GM12873 (cell line): ENCODE results near the gene GGN.

Experiments used
- TF ChIP-seq, protein P1 (sequence below): IDR thresholded peaks from 2 replicates; pipeline ENCODE4 v1.5.1; 2012; ENCODE audit warnings: low read depth, mild to moderate bottlenecking, moderate library complexity, low read length, control low read depth; ENCODE audit not compliant: insufficient read depth; ENCODE audit errors: missing control alignments

The GGN gene

DNA sequence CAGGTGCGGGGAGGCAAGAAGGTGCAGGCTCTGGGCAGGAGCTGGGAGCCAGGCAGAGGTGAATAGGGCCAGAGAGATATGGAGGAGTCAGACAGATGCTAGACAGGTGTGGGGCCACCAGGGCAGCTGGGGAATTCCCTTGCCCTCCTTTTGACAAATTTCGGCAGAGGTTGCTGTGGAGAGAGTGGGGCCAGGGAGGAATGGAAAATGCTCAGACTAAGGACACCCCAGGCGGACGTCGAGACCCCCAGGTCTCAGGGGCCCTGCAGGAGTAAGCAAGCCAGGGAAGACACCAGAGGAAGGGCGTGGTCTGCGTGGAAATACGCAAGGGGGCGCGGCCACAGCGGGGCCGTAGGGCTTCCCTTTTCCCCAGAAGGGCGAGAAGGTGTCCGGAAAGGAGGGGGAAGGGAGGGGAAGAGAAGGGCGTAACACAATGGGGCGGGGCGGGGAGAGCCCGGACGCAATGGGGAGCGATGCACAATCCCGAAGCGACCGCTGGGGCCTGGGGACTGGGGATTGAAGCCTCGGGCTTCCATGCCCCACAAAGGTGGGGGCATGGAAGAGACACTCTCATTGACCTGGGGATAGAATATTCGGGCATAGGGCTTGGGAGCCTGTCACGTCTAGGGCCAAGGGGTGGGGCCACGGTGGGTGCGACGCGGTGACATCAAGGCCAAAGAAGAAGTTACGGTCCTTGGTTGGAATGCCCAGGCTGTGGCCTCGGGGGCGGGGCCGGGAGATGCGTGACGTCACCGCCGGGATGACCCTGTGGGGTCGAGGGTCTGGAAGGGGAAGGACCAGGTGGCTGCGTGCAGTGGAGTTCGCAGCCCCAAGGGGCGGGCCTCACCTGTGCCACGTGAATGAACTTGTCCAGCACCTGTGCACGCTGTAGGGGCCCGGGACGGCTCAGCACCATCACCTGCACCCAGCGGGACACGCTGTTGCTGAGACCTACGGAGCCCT, 30.0 kb upstream of the GGN start:
- TF ChIP-seq, protein P1, sequence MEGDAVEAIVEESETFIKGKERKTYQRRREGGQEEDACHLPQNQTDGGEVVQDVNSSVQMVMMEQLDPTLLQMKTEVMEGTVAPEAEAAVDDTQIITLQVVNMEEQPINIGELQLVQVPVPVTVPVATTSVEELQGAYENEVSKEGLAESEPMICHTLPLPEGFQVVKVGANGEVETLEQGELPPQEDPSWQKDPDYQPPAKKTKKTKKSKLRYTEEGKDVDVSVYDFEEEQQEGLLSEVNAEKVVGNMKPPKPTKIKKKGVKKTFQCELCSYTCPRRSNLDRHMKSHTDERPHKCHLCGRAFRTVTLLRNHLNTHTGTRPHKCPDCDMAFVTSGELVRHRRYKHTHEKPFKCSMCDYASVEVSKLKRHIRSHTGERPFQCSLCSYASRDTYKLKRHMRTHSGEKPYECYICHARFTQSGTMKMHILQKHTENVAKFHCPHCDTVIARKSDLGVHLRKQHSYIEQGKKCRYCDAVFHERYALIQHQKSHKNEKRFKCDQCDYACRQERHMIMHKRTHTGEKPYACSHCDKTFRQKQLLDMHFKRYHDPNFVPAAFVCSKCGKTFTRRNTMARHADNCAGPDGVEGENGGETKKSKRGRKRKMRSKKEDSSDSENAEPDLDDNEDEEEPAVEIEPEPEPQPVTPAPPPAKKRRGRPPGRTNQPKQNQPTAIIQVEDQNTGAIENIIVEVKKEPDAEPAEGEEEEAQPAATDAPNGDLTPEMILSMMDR = no peak

DNA sequence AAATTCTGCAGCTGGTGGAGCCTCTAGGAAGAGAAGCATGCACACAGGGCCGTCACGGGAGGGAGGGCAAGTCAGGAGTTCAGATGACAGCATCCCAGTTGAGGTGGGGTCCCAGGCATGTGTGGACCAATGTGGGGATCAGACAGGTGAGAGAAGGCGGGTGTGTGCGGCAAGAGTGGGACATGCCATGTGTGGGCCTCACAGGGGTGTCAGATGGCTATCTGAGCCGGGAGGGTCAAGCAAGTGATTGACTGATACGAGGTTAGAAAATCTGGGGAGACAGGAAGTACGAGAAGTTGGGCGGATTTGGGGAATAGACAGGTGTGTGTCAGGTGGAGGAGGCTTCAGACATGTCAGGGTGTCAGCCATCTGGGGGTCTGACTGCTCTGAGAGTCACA, 29.3 kb upstream of the GGN start:
- TF ChIP-seq, protein P1 = no peak

DNA sequence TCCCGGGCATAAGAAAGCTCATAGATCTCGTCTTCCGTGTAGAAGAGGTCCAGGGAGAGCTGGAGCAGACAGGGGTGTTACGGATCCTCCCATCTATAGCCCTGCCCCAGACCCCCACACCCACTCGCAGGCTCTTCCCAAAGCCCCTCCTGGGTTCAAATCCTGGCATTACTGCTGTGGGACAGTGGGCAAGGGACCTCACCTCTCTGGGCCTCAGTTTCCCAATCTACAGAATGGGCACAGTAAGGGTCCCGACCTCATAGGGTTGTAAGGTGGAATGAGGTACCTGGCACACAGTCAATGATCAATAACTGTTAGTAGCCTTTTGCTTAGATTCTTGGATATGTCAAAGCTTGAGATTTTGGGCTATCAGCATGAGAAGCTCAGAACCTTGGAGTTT, 25.6 kb upstream of the GGN start:
- TF ChIP-seq, protein P1 = no peak

DNA sequence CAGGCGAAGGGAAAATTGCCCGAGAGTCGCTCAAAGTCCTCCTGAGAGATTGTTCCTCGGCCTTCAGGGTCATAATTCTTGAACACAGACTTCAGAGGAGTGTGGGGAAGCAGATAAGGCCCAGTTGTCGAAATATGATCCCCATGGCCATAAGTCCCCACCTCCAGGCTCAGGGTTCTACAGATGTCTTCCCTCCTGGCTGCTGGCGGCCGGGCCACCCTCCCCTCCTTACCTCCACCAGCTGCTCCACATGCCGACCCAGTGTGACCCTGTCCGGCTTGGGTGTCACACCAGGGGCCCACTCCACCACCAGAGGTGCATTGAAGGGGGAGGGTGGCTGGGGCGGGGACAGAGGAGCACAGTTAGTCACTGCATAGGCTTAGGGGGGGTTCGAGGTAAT, 25.1 kb upstream of the GGN start:
- TF ChIP-seq, protein P1 = no peak

DNA sequence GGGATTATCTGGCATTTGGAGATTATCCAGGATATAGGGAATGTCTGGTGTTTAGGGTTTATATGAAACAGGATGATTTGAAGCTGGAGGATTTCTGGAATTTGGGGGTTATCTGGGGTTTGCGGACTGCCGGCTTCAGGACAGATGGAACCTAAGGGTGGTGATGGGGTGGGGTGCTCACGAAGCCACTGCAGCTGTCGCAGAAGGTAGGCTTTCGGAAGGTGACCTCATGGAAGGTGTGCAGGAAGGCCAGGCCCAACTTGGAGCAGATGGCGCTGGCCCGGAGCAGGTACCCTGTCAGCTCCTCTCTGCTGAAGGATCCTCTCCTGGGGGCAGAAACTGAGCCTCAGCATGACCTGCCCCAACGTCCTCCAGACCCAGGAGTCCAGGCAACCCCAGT, 24.7 kb upstream of the GGN start:
- TF ChIP-seq, protein P1 = no peak

DNA sequence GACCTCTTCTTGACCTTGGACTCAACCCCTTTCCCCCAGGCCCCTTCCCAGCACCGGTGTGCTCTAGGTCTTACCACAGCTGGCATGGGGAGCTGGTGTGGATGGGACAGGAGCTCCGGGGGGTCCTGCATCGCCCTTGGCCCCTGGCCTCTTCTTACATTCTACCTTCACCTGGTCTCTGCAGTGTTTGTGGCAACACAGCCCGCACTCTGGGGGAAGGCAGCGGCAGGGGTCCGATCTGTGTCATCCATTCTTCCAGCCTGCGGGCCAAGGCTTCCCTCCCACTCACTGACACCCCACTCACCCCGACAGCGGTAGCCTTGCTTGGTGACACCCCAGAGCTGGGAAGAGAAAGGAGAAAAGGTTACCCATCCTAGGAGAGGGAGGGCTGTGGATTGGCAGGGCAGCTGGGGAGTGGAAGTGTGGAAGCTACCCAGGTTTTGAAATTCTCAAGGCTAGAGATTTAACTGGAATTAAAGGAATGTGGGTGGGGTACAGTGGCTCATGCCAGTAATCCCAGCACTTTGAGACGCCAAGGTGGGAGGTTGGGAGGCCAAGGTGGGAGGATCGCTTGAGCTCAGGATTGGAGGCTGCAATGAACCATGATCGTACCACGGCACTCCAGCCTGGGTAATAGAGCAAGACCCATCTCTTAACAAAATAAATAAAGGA, 23.3 kb upstream of the GGN start:
- TF ChIP-seq, protein P1 = no peak

DNA sequence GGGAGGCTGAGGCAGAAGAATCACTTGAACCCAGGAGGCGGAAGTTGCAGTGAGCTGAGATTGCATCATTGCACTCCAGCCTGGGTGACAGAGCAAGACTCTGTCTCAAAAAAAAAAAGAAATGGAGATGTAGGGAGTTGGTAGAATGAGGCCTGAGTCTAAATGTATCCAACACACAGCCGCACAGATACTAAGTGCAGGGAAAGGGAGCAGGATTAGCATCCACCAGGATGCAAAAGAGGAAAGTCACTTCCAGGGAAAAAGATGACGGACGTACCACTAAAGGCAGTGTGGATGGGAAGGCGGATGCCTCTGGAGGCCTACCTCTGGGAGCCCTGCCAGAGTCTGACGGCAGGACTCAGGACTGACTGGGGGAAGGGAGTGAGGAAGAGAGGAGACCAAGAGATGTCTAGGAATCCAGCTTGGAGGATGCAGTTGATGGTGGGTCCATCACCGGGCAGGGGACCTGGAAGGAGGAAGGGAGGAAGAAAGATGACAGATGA, 21.8 kb upstream of the GGN start:
- TF ChIP-seq, protein P1 = no peak
